ENCODE results near the gene MPPED2.

The MPPED2 gene

DNA sequence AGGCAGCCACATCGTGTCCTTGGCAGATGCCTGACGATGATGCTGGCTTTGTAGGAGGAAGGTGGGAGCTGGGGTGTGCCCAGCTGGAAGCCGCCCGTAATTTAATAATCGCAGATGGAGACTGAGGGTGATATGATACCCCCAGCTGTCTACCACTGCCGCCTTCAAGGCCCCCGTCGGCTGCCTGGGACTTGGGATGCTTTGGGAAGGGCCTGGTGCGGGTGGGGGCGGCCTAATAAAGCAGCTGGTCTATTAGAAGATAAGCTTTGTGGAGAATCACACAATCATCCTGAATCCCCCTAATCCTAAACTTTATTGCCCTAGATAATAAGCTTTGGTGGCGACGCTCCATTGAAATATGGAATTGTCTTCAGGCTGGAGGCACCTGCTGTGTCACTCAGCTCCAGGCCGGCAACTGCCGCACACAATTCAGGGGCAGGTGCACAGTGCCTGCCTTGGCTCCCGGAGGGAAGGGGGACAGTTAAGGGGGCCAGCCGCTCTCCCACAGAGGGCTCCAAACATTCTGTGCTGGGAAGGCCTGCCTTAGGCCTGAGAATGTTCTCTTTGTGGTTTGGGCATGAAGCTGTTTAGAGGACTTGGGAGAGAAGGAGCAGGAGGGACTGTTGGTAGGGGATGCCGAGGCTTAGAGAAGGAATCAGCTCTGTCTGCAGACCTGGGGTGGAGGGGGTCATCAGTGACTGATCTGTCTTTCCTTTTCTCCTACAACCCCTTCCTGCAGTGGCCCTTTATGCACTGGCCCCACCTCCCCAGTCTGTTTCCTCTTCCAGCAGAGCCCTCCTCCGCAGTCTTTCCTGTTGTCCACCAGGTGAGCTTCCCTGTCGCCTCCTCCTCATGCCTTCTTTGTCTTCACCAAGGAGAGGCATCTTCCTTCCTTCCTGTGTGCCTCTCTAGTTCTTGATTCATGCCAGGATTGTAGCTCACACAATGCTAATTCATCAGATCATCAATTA is 198.0 kb downstream of the MPPED2 start:
- Histone ChIP-seq H3K36me3 (no peaks in the 10 kb centered on the region), H3K4me3 (ENCODE audit: low read depth in 1 of 2, low read length in 1 of 2) (no peak overlapping the region), H3K9me3 (no peaks in the 10 kb centered on the region), H3K4me1 (ENCODE audit: control insufficient read depth in 1 of 2, insufficient read depth in 1 of 2, low read depth in 1 of 2, low read length in 1 of 2) (no peaks in the 10 kb centered on the region), H3K27me3 (no peaks in the 10 kb centered on the region), H3K27ac (no peak overlapping the region)
- TF ChIP-seq, protein P1, sequence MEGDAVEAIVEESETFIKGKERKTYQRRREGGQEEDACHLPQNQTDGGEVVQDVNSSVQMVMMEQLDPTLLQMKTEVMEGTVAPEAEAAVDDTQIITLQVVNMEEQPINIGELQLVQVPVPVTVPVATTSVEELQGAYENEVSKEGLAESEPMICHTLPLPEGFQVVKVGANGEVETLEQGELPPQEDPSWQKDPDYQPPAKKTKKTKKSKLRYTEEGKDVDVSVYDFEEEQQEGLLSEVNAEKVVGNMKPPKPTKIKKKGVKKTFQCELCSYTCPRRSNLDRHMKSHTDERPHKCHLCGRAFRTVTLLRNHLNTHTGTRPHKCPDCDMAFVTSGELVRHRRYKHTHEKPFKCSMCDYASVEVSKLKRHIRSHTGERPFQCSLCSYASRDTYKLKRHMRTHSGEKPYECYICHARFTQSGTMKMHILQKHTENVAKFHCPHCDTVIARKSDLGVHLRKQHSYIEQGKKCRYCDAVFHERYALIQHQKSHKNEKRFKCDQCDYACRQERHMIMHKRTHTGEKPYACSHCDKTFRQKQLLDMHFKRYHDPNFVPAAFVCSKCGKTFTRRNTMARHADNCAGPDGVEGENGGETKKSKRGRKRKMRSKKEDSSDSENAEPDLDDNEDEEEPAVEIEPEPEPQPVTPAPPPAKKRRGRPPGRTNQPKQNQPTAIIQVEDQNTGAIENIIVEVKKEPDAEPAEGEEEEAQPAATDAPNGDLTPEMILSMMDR (IDR thresholded peaks at IDR 0.05) = no peak

DNA sequence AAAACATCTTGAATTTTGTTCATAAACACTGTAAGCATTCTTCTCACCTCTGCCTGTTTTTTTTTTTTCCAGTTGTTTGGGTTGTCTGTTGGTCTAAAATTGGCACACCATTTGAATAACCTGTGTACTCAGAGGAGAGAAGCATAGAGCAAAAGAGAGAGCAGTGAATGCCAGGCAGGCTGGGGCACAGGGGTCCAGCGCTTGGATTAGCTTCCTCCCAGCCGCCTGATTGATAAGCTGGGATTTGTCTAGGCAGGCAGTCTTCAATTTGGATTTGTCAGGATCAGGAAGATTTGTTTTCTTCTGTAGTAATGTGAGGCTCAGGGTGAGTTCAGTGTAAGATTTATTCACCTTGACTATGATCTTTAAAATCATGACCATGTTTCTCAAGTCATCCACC is 204.3 kb downstream of the MPPED2 start:
- H3K36me3 ChIP-seq = no peaks in the 10 kb centered on the region
- no peaks in the 10 kb centered on the region for H3K9me3 ChIP-seq
- TF ChIP-seq, protein P1 (IDR thresholded peaks at IDR 0.05) = no peak
- no peak overlapping the region for H3K4me3 ChIP-seq (ENCODE audit: low read depth in 1 of 2, low read length in 1 of 2)
- no peaks in the 10 kb centered on the region for H3K27me3 ChIP-seq
- no peak overlapping the region for H3K27ac ChIP-seq
- no peaks in the 10 kb centered on the region for H3K4me1 ChIP-seq (ENCODE audit: control insufficient read depth in 1 of 2, insufficient read depth in 1 of 2, low read depth in 1 of 2, low read length in 1 of 2)

DNA sequence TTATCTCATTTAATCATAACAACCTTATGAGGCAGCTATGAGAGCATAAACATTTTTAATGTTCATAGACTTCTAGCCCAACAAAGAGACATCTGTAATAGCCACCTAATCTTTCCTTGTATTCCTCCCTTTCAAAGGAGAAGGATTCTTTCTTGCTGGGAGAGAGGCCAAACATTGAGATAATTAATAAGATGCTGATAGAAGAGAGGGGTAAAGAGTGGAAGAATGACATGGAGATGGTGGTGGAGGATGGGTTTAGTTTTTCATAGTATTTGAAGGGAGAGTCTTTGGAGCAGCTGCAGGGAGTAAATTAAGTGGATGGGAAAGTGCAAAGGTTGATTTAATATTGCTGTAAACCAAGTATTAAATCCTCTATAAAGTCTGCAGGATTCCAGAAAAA is 205.3 kb downstream of the MPPED2 start:
- TF ChIP-seq, protein P1 (IDR thresholded peaks at IDR 0.05) = no peak
- Histone ChIP-seq H3K27me3 (no peaks in the 10 kb centered on the region), H3K36me3 (no peaks in the 10 kb centered on the region), H3K4me3 (ENCODE audit: low read depth in 1 of 2, low read length in 1 of 2) (no peak overlapping the region), H3K27ac (no peak overlapping the region), H3K9me3 (no peaks in the 10 kb centered on the region), H3K4me1 (ENCODE audit: control insufficient read depth in 1 of 2, insufficient read depth in 1 of 2, low read depth in 1 of 2, low read length in 1 of 2) (no peaks in the 10 kb centered on the region)

DNA sequence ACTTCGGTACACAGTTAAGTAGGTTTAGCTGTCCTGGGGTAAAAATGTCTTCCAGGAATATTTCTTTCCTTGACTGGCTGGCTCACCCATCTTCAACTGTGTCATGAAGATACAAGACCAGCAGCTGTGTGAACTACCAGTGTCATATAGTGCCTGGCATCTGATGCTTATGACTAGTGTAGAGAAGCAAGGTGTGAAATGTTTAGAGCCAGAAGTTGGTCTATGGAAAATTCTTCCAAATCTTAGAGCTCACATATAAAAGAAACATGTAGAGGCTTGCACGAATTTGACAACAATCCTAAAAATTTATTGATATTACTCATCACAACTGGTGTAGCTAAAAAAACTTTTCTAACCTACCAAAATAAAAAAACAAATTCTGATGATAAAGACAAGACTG is 208.8 kb downstream of the MPPED2 start:
- Histone ChIP-seq H3K4me3 (ENCODE audit: low read depth in 1 of 2, low read length in 1 of 2) (no peak overlapping the region), H3K4me1 (ENCODE audit: control insufficient read depth in 1 of 2, insufficient read depth in 1 of 2, low read depth in 1 of 2, low read length in 1 of 2) (no peaks in the 10 kb centered on the region), H3K9me3 (no peaks in the 10 kb centered on the region), H3K27ac (no peak overlapping the region), H3K36me3 (no peaks in the 10 kb centered on the region), H3K27me3 (no peaks in the 10 kb centered on the region)
- TF ChIP-seq, protein P1 (IDR thresholded peaks at IDR 0.05) = no peak

DNA sequence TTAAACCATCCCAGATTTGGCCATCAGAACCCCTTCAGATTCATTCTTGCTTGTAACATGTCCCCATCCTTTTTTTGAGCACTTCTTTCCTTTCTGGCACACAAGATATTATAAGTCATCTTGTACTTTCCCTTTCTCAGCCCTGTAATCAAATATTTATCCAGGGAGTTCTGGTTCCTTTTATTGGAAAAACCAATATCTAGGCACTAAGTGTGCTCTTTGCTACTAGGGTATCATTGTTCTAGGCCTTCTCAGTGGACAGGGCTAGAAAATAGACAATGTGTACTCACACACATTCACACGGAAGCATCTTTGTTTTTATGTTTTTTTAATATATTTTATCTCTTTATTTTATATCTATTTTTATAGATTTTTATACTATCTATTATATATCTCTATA is 216.0 kb downstream of the MPPED2 start:
- Histone ChIP-seq H3K27ac (no peak overlapping the region), H3K9me3 (no peaks in the 10 kb centered on the region), H3K4me1 (ENCODE audit: control insufficient read depth in 1 of 2, insufficient read depth in 1 of 2, low read depth in 1 of 2, low read length in 1 of 2) (no peaks in the 10 kb centered on the region), H3K27me3 (no peaks in the 10 kb centered on the region), H3K4me3 (ENCODE audit: low read depth in 1 of 2, low read length in 1 of 2) (no peak overlapping the region), H3K36me3 (no peaks in the 10 kb centered on the region)
- TF ChIP-seq, protein P1 (IDR thresholded peaks at IDR 0.05) = no peak

Data from neutrophil (primary cell).